DMS79 (cell line): ENCODE data around the gene HRH2.
"Not testable (repeated sequence)": the region's sequence is repeated elsewhere in the genome, so short reads cannot be mapped to it uniquely, and the experiment has no call there.

Experiments used
- DNase-seq: peaks from one replicate; lab custom pipeline; 2025; lab: John Stamatoyannopoulos, UW

Gene HRH2

DNA sequence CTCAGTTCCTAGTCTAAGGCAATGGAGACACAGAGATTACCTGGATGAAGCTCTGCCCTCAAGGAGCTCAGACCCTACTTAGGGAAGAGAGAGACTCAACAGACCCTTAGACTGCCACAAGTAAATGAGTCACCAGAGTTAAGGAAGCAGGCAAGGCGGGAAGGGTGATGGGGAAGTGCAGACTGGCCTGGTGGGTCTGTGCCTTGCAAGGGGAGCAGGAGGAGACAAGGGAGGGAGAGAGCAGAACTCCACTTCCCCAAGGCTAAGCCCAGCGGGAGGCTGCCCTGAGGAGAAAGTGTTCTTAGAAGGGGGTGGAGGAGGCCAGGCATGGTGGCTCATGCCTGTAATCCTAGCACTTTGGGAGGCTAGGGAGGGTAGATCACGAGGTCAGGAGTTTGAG is 83.7 kb downstream of the HRH2 start:
- DNase-seq = no peak

GRCh38 chr5:175742290-175742994 is 84.6 kb downstream of the HRH2 start:
- no peak for DNase-seq

DNA sequence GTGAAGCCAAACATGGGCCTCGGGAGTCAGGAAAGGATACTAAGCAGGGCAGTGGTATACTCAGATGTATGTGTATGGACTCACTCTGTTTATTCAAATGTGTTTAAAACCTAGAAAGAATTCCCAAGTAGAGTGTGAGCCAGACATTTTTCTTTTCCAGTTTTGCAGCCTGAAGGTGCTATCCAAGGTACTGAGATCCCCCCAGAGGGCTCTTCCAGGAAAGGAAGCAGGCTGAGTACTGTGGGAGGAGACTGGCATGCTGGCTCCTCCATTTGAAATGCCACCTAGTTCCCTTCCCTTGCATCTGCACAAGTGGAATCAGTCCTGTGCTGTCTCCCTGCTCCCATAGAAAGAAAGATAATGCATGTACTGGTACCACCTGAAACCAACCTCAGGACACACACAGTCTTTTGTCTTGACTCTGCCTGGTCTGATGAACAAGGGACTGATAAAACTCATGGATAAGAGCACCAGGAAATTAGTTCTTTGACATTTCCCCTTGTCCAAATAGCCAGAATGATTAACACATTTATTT is 85.9 kb downstream of the HRH2 start:
- no peak for DNase-seq

DNA sequence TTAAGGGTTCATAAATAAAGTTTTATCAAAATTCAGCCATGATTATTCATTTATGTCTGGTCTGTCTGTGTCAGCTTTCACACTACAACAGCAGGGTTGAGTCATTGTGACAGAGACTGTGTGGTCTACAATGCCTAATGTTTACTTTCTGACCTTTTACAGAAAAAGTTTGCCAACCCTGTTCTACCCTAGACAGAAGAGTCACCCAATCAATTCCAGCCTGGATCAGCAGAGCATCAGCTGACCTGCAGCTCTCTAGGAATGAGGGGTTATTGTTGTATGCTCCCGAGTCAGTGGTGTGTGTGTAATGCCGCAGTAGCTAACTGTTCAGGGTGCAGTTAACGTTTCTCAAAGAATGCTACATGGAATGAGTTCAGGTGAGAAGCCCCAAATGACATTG is 87.3 kb downstream of the HRH2 start:
- DNase-seq = no peak

DNA sequence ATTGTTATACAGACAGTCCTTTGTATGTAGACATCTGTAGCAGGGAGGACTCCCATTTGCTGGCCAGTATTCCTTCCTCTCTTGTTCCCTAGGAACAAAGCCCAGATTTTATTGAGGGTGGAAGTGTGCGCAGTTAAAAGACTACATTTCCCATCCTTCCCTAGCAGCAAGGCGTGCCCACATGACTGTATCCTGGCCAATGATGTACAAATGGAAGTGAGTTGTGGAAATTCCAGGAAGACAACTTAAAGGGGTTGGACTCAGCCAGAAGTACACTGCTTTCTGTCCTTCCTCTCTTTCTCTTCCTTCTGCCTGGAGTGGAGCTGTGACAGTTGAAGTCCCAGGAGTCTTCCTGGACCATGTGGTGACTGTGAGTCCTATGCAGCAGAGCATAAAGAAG is 89.0 kb downstream of the HRH2 start:
- peak; percentile 10 for DNase-seq

DNA sequence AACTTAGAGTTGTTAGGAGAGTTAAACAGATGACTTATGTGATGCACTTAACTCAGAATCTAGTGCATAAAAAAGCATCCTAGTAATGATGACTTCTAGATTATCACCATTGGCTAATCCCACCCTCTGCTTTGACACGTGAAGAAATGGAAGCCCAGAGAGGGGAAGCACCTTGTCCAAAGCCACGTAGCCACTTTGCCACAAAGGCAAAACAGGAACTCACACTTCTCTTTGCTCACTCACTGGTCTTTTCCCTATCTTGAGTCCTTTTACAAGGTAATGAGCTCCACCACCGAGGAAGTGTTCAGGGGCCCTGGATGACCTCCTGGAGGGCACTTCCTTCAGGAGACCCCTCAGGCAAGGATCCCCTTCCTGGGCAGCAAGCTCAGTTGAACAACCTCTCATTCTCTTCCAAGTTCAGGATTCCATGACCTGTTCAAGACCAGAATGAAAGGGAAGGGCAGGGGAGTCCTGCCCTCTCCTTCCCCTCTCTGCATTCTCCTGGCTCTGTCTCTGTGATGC is 89.7 kb downstream of the HRH2 start:
- no peak for DNase-seq

DNA sequence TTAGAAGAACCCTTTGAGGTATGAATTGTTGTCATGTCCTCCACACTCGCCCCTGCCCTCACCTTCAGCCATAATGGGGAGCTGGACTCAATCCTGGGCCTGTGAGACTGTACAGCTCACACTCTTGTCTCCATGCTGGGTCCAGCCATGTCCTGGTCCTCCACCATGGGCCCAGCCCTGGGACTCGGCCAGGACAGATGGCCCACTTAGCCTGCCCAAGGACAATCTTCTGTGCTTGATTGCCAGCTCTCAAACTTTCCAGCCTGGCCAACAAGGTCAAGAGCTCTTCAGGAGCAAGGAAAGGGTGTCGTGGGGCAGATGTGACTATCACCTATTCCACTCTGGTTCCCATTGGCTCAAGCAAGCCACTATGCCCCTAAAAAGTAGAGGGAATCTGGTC is 90.8 kb downstream of the HRH2 start:
- DNase-seq = no peak

GRCh38 chr5:175749591-175749990 is 91.7 kb downstream of the HRH2 start:
- no peak for DNase-seq

GRCh38 chr5:175750511-175750931 is 92.7 kb downstream of the HRH2 start:
- DNase-seq = no peak

DNA sequence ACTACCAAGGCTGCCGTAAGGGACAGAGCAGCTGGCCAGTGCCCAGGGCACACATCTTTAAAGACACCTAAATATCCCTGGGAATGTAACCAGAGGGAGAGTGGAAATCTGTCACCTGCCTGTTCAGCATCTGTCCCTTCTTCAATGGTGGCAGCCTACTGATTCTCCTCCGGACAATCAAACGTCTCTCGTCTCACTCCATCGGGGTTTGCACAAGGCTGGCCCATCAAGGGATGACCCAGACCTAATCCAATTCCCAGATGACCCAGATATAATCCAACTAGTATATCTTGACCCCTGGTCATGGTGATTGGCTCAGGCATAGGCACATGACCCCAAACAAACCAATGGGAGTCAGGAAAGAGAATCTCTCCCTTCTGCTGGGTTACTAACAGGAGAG is 93.5 kb downstream of the HRH2 start:
- DNase-seq = no peak

DNA sequence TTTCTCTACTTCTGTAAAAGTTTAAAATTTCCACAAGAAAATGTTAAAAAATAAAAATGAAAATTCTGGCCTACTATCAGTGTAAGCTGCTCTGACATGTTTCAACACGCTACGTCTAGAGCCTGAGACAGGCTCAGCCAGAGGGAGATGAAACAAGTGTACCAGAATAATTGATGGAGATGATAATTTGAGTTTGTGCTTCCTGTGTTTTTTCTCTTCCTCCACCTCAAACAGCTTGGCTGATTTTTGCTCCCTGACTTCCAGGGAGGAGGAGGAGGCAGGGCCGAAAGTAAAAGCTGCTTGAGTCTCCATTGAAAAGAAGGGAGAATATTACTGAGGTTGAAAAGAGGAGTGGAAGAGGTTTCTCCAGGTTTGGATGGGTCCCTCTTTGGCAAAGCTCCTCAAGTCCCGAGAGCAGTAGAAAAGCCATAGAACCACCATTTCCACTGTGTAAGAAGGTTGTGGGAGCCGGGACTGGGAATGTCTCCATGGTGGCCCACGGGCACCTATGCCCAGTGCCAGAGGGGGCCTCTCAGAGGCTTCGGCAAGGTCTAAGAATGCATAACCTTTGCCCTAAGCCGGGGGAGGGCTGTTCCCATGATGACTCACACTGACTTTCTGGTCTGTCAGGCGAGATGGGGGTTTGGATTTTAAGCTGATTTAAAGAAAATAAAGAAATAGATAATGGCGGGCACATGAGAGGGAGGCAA is 95.1 kb downstream of the HRH2 start:
- no peak for DNase-seq

- DNase-seq = no peak
Observed at GRCh38 chr5:175753536-175754402, 95.9 kb downstream of the HRH2 start.

DNA sequence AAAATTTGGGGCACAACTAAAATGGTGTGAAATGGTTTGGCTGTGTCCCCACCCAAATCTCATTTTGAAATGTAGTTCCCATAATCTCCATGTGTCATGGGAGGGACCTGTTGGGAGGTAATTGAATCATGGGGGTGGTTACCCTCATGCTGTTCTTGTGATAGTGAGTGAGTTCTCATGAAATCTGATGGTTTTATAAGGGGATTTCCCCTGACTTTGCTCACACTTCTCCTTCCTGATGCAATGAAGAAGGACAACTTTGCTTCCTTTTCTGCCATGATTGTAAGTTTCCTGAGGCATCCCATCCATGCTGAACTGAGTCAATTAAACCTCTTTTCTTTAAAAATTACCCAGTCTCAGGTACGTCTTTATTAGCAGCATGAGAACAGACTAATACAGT is 102.1 kb downstream of the HRH2 start:
- not testable (repeated sequence) for DNase-seq
